ENCODE data around the gene MRI1.
"Not testable (repeated sequence)": the region's sequence is repeated elsewhere in the genome, so short reads cannot be mapped to it uniquely, and the experiment has no call there.

MRI1 gene

GRCh38 chr19:13779794-13780193 lies 15.5 kb downstream of the MRI1 start:
- H3K79me1 ChIP-seq (ENCODE audit: low read length); H2AK5ac ChIP-seq (ENCODE audit: low read length); H3K4me3 ChIP-seq (ENCODE audit: low read length); H2BK120ac ChIP-seq (ENCODE audit: low read depth, low read length); H3K18ac ChIP-seq (ENCODE audit: low read length); H3K4me2 ChIP-seq (ENCODE audit: low read length); H3K27ac ChIP-seq (ENCODE audit: low read depth, low read length); H3K27me3 ChIP-seq (ENCODE audit: insufficient read depth, low read length, poor library complexity); H3K56ac ChIP-seq (ENCODE audit: low read length); DNase-seq; H3K4ac ChIP-seq (ENCODE audit: low read depth, low read length); H3K4me1 ChIP-seq (ENCODE audit: control insufficient read depth, low read depth, low read length); H4K5ac ChIP-seq (ENCODE audit: low read length); H3K9ac ChIP-seq (ENCODE audit: low read length); H2BK15ac ChIP-seq (replicated peaks; ENCODE audit: low read depth); H4K8ac ChIP-seq (ENCODE audit: low read depth, low read length); H2BK5ac ChIP-seq (ENCODE audit: low read length); H3K23ac ChIP-seq (ENCODE audit: low read length): not testable (repeated sequence)
- H3K36me3 ChIP-seq (ENCODE audit: control insufficient read depth, insufficient read depth, low read length), result peaks cover 14% of the 10 kb centered on the region
- WGBS (ENCODE audit: extremely low coverage, insufficient coverage, low lambda C conversion rate), result no CpG with 5 or more reads among the region's 8 CpGs
- peaks cover 16% of the 10 kb centered on the region for H3K79me2 ChIP-seq (ENCODE audit: control insufficient read depth, insufficient read depth, low read length)

DNA sequence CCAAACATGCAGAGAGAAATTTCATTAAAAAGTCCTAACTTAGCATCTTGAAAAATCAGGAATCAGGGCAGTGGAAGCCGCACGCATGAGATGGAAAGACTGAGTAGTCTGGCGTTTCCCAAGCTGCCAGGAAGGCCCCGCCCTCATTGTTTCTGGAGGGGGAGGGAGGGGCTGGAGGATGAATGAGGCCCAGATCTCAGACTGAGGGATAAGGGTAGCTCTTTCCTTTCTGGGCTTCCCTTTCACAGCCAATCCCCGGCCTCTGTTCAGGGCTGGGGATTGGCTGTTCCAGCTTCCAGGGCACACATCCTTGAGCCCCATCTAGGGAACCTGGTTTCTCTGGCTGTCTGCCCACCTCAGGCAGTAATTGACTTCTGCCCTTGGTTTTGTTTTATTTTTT lies 17.2 kb downstream of the MRI1 start:
- no CpG with 5 or more reads among the region's 5 CpGs for WGBS (ENCODE audit: extremely low coverage, insufficient coverage, low lambda C conversion rate)
- peak; percentile 91 for DNase-seq

DNA sequence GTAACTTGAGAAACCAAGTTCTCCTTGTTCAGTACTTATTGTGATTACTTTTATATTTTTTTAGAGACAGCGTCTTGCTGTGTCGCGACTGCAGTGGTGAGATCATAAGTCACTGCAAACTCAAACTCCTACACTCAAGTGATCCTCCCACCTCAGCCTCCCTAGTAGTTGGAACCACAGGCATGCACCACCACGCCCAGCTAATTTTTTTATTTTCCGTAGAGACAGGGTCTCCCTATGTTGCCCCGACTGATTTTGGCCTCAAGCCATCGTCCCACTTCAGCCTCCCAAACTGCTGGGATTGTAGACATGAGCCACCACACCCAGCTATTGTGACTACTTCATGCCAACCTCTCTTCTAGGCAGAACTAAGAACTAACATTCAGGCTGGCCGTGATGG lies 18.2 kb downstream of the MRI1 start:
- H2BK120ac ChIP-seq (ENCODE audit: low read depth, low read length), result no peak overlapping the region
- H3K27ac ChIP-seq (ENCODE audit: low read depth, low read length), result no peak overlapping the region
- no peaks in the 10 kb centered on the region for H3K79me1 ChIP-seq (ENCODE audit: low read length)
- no peaks in the 10 kb centered on the region for H3K27me3 ChIP-seq (ENCODE audit: insufficient read depth, low read length, poor library complexity)
- no peak overlapping the region for H4K8ac ChIP-seq (ENCODE audit: low read depth, low read length)
- no peak for DNase-seq
- H4K5ac ChIP-seq (ENCODE audit: low read length), result no peak overlapping the region
- no peak overlapping the region for H2BK5ac ChIP-seq (ENCODE audit: low read length)
- H3K23ac ChIP-seq (ENCODE audit: low read length), result no peak overlapping the region
- peaks cover 14% of the 10 kb centered on the region for H3K36me3 ChIP-seq (ENCODE audit: control insufficient read depth, insufficient read depth, low read length)
- no peak overlapping the region for H3K56ac ChIP-seq (ENCODE audit: low read length)
- no peaks in the 10 kb centered on the region for H3K79me2 ChIP-seq (ENCODE audit: control insufficient read depth, insufficient read depth, low read length)
- no CpG with 5 or more reads among the region's 8 CpGs for WGBS (ENCODE audit: extremely low coverage, insufficient coverage, low lambda C conversion rate)
- no peaks in the 10 kb centered on the region for H3K4me1 ChIP-seq (ENCODE audit: control insufficient read depth, low read depth, low read length)
- H2AK5ac ChIP-seq (ENCODE audit: low read length), result peak overlapping the region; percentile 37
- H3K18ac ChIP-seq (ENCODE audit: low read length), result no peak overlapping the region
- no peak overlapping the region for H3K4ac ChIP-seq (ENCODE audit: low read depth, low read length)
- H2BK15ac ChIP-seq (replicated peaks; ENCODE audit: low read depth), result no peak overlapping the region
- no peak overlapping the region for H3K4me3 ChIP-seq (ENCODE audit: low read length)
- H3K9ac ChIP-seq (ENCODE audit: low read length), result no peak overlapping the region
- no peak overlapping the region for H3K4me2 ChIP-seq (ENCODE audit: low read length)

More for the DNA sequence above, 17.2 kb downstream of the MRI1 start:
- no peaks in the 10 kb centered on the region for H3K4me1 ChIP-seq (ENCODE audit: control insufficient read depth, low read depth, low read length)
- no peak overlapping the region for H2BK5ac ChIP-seq (ENCODE audit: low read length)
- no peak overlapping the region for H3K4me3 ChIP-seq (ENCODE audit: low read length)
- no peak overlapping the region for H3K27ac ChIP-seq (ENCODE audit: low read depth, low read length)
- no peak overlapping the region for H2AK5ac ChIP-seq (ENCODE audit: low read length)
- peaks cover 1% of the 10 kb centered on the region for H3K79me2 ChIP-seq (ENCODE audit: control insufficient read depth, insufficient read depth, low read length)
- H2BK120ac ChIP-seq (ENCODE audit: low read depth, low read length), result no peak overlapping the region
- no peak overlapping the region for H4K5ac ChIP-seq (ENCODE audit: low read length)
- H3K27me3 ChIP-seq (ENCODE audit: insufficient read depth, low read length, poor library complexity), result no peaks in the 10 kb centered on the region
- H3K9ac ChIP-seq (ENCODE audit: low read length), result no peak overlapping the region
- H3K4ac ChIP-seq (ENCODE audit: low read depth, low read length), result no peak overlapping the region
- no peak overlapping the region for H4K8ac ChIP-seq (ENCODE audit: low read depth, low read length)
- H3K23ac ChIP-seq (ENCODE audit: low read length), result no peak overlapping the region
- H3K79me1 ChIP-seq (ENCODE audit: low read length), result peaks cover 2% of the 10 kb centered on the region
- peaks cover 14% of the 10 kb centered on the region for H3K36me3 ChIP-seq (ENCODE audit: control insufficient read depth, insufficient read depth, low read length)
- no peak overlapping the region for H3K4me2 ChIP-seq (ENCODE audit: low read length)
- H3K56ac ChIP-seq (ENCODE audit: low read length), result no peak overlapping the region
- H3K18ac ChIP-seq (ENCODE audit: low read length), result no peak overlapping the region
- no peak overlapping the region for H2BK15ac ChIP-seq (replicated peaks; ENCODE audit: low read depth)

DNA sequence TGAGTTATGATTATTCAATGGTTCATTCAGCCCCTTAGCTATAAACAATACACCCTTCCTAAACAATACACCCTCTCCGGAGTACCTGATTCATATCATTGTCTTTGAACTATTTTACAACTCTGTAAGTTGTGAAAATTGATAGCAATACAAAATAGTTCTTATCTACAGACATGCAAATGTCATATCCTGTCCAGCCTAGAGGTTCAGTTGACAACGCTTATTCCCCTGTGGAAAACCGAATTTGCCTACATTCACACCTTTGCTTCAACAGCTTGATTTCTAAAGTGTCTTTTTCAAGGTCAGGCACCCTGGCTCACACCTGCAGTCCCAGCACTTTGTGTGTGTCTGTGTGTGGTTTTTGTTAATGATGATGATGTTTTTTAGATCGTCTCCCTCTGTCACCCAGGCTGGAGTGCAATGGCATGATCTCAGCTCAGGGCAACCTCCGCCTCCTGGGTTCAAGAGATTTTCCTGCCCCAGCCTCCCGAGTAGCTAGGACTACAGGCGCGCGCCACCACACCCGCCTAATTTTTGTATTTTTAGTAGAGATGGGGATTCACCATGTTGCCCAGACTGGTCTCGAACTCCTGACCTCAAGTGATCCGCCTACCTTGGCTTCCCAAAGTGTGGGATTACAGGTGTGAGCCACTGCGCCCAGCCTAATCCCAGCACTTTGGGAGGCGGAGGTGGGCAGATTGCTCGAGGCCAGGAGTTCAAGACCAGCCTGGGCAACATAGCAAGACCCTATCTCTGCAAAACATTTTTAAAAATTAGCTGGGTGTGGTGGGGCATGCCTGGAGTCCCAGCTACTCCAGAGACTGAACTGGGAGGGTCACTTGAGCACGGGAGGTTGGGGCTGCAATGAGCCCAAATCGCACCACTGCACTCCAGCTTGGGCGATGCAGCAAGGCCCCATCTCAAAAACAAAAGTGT lies 19.5 kb downstream of the MRI1 start:
- Histone ChIP-seq H3K4me2 (ENCODE audit: low read length) (no peak overlapping the region), H3K18ac (ENCODE audit: low read length) (no peak overlapping the region), H4K8ac (ENCODE audit: low read depth, low read length) (no peak overlapping the region), H3K27me3 (ENCODE audit: insufficient read depth, low read length, poor library complexity) (no peaks in the 10 kb centered on the region), H4K5ac (ENCODE audit: low read length) (no peak overlapping the region), H3K79me1 (ENCODE audit: low read length) (no peaks in the 10 kb centered on the region), H3K9ac (ENCODE audit: low read length) (no peak overlapping the region), H2BK15ac (replicated peaks; ENCODE audit: low read depth) (no peak overlapping the region), H3K79me2 (ENCODE audit: control insufficient read depth, insufficient read depth, low read length) (no peaks in the 10 kb centered on the region), H3K27ac (ENCODE audit: low read depth, low read length) (no peak overlapping the region), H3K4me3 (ENCODE audit: low read length) (no peak overlapping the region), H3K23ac (ENCODE audit: low read length) (no peak overlapping the region), H3K36me3 (ENCODE audit: control insufficient read depth, insufficient read depth, low read length) (peaks cover 5% of the 10 kb centered on the region), H2AK5ac (ENCODE audit: low read length) (no peak overlapping the region), H3K4me1 (ENCODE audit: control insufficient read depth, low read depth, low read length) (no peaks in the 10 kb centered on the region), H3K56ac (ENCODE audit: low read length) (no peak overlapping the region), H3K4ac (ENCODE audit: low read depth, low read length) (peak overlapping the region; percentile 17), H2BK120ac (ENCODE audit: low read depth, low read length) (no peak overlapping the region), H2BK5ac (ENCODE audit: low read length) (no peak overlapping the region)
- DNase-seq, result no peak
- no CpG with 5 or more reads among the region's 18 CpGs for WGBS (ENCODE audit: extremely low coverage, insufficient coverage, low lambda C conversion rate)

DNA sequence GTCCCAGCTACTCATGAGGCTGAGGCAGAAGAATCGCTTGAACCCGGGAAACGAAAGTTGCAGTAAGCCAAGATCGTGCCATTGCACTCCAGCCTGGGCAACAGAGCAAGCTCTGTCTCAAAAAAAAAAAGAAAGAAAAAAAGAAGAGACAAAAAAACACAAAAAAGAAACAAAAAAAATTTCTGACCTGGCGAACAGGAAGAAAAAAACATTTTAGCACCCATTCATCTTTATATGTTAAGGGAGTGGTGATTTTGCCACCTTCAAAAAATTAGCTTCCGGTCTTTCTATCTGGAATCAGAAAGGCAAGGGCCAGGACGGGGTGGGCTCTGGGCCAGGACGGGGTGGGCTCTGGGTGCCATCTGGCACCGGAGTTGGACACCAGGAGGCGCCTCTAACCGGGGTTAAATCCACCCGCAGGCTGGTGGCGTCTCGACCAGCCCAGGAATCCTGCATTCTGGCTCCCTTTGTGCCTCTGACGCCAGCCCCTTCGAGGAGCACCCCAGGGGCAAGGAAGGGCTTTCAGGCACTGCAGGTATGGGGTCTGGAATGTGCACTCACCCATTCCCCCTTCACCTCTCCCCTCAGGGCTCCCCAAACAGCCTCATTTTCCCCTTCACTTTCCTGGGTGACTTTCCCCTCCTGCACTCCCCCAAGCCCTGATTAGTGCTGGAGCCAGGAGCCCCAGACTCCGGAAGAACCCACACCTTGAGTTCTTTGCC lies 20.6 kb downstream of the MRI1 start:
- Histone ChIP-seq H4K5ac (ENCODE audit: low read length) (no peak overlapping the region), H3K27me3 (ENCODE audit: insufficient read depth, low read length, poor library complexity) (no peaks in the 10 kb centered on the region), H3K4me1 (ENCODE audit: control insufficient read depth, low read depth, low read length) (no peaks in the 10 kb centered on the region), H3K27ac (ENCODE audit: low read depth, low read length) (no peak overlapping the region), H3K79me2 (ENCODE audit: control insufficient read depth, insufficient read depth, low read length) (no peaks in the 10 kb centered on the region), H3K79me1 (ENCODE audit: low read length) (no peaks in the 10 kb centered on the region), H4K8ac (ENCODE audit: low read depth, low read length) (peak overlapping the region; percentile 16), H2AK5ac (ENCODE audit: low read length) (no peak overlapping the region), H3K18ac (ENCODE audit: low read length) (no peak overlapping the region), H3K9ac (ENCODE audit: low read length) (peak overlapping the region; percentile 48), H3K36me3 (ENCODE audit: control insufficient read depth, insufficient read depth, low read length) (no peaks in the 10 kb centered on the region), H2BK5ac (ENCODE audit: low read length) (peak overlapping the region; percentile 79), H2BK15ac (replicated peaks; ENCODE audit: low read depth) (no peak overlapping the region), H3K4ac (ENCODE audit: low read depth, low read length) (no peak overlapping the region), H2BK120ac (ENCODE audit: low read depth, low read length) (no peak overlapping the region), H3K4me2 (ENCODE audit: low read length) (no peak overlapping the region), H3K56ac (ENCODE audit: low read length) (peak overlapping the region; percentile 78), H3K23ac (ENCODE audit: low read length) (no peak overlapping the region), H3K4me3 (ENCODE audit: low read length) (no peak overlapping the region)
- WGBS (ENCODE audit: extremely low coverage, insufficient coverage, low lambda C conversion rate), result no CpG with 5 or more reads among the region's 17 CpGs
- peak; percentile 82 for DNase-seq
